ENCODE measurements around the gene UQCRC1. TPM values are rescaled to one million over a fixed set of nuclear protein-coding genes. Genes with fewer than 3 reads are reported as not detected.

UQCRC1 gene
- total RNA-seq, 1 donor = 299 TPM

DNA sequence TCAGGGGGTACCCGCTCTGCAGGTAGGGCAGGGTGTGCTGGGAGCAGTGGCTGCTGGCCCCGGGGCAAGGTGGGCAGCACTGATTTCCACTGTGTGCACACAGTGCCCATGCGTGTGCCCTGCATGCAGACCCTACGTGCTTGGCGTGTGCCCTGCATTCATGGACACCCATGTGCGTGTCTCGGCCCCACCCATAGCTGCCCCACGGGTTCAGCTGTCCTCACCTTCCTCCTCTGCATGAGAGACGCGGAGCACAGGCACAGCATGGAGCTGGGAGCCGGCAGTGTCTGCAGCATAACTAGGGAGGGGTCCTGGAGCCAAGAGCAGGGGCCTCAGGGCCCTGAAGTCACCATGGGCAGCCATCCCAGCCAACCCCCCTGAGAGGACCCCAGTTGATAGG lies 44.3 kb downstream of the UQCRC1 start:
- peak overlapping the region; percentile 69 for H3K27ac ChIP-seq (ENCODE audit: low read depth, low read length)
- H3K4me1 ChIP-seq (ENCODE audit: insufficient read depth, low read length) = peaks cover 50% of the 10 kb centered on the region
- no peaks in the 10 kb centered on the region for H3K9me3 ChIP-seq (ENCODE audit: low read depth, low read length)
- no peaks in the 10 kb centered on the region for H4K20me1 ChIP-seq (ENCODE audit: insufficient read depth, low read length)
- no peaks in the 10 kb centered on the region for H3K79me2 ChIP-seq (ENCODE audit: insufficient read depth, low read length)
- H3K27me3 ChIP-seq (ENCODE audit: insufficient read depth, low read length) = no peaks in the 10 kb centered on the region
- no peak overlapping the region for H2AFZ ChIP-seq (ENCODE audit: low read length)
- no peak overlapping the region for H3K4me2 ChIP-seq (ENCODE audit: insufficient read depth, low read length)
- TF ChIP-seq, protein P1, sequence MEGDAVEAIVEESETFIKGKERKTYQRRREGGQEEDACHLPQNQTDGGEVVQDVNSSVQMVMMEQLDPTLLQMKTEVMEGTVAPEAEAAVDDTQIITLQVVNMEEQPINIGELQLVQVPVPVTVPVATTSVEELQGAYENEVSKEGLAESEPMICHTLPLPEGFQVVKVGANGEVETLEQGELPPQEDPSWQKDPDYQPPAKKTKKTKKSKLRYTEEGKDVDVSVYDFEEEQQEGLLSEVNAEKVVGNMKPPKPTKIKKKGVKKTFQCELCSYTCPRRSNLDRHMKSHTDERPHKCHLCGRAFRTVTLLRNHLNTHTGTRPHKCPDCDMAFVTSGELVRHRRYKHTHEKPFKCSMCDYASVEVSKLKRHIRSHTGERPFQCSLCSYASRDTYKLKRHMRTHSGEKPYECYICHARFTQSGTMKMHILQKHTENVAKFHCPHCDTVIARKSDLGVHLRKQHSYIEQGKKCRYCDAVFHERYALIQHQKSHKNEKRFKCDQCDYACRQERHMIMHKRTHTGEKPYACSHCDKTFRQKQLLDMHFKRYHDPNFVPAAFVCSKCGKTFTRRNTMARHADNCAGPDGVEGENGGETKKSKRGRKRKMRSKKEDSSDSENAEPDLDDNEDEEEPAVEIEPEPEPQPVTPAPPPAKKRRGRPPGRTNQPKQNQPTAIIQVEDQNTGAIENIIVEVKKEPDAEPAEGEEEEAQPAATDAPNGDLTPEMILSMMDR (IDR thresholded peaks at IDR 0.05; ENCODE audit: extremely low read depth, low read depth, low read length) = no peak
- no peak overlapping the region for H3K4me3 ChIP-seq (ENCODE audit: insufficient read depth, low read length)
- H3K36me3 ChIP-seq (ENCODE audit: insufficient read depth, low read length) = no peaks in the 10 kb centered on the region
- peak; percentile 74 for DNase-seq (ENCODE audit: insufficient read length, low spot score, missing footprints)

DNA sequence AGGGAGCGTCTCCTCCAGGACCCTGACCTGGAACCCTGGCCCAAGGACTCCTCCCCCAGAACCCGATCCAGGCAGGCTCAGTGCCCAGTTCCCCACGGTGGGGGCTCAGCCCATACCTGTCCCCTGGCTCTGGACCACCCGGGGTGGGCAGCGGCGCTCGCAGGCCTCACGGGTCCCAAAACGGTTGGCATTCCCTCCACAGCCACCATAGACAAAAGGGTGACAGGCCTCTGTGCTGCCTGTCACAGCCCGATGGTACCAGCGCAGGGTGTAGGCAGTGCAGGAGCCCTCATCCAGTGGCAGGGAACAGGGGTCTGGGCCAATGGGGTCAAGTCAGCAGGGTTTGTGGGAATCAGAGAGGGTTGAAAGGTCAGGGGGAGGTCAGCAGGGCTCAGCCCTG lies 44.8 kb downstream of the UQCRC1 start:
- no peak overlapping the region for H3K4me2 ChIP-seq (ENCODE audit: insufficient read depth, low read length)
- H4K20me1 ChIP-seq (ENCODE audit: insufficient read depth, low read length) = no peaks in the 10 kb centered on the region
- peaks cover under 1% of the 10 kb centered on the region for H3K79me2 ChIP-seq (ENCODE audit: insufficient read depth, low read length)
- TF ChIP-seq, protein P1 (IDR thresholded peaks at IDR 0.05; ENCODE audit: extremely low read depth, low read depth, low read length) = no peak
- H3K27me3 ChIP-seq (ENCODE audit: insufficient read depth, low read length) = no peaks in the 10 kb centered on the region
- H2AFZ ChIP-seq (ENCODE audit: low read length) = no peak overlapping the region
- H3K4me3 ChIP-seq (ENCODE audit: insufficient read depth, low read length) = no peak overlapping the region
- peaks cover 55% of the 10 kb centered on the region for H3K4me1 ChIP-seq (ENCODE audit: insufficient read depth, low read length)
- no peaks in the 10 kb centered on the region for H3K9me3 ChIP-seq (ENCODE audit: low read depth, low read length)
- peak overlapping the region; percentile 98 for H3K27ac ChIP-seq (ENCODE audit: low read depth, low read length)
- DNase-seq (ENCODE audit: insufficient read length, low spot score, missing footprints) = peak; percentile 51
- no peaks in the 10 kb centered on the region for H3K36me3 ChIP-seq (ENCODE audit: insufficient read depth, low read length)

DNA sequence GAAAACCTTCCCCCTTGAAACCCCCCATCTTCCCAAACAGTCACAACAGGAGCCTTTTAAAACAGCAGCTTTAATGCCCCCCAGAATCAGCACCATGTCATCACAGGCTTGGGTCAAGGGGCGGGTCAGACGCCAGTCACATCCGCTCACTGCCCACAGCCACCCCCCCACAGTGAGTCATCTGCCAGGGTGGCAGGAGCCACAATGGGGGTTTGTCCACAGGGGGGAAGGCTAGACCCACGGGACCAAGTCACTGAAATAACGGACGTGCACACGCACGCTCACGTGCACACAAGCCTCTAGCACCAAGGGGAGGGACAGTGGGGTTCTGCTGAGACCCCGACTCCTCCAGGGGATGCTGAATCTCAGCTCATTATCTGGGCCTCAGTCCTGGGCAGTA lies 45.4 kb downstream of the UQCRC1 start:
- Histone ChIP-seq H3K27ac (ENCODE audit: low read depth, low read length) (peak overlapping the region; percentile 98), H3K4me1 (ENCODE audit: insufficient read depth, low read length) (peaks cover 62% of the 10 kb centered on the region), H4K20me1 (ENCODE audit: insufficient read depth, low read length) (no peaks in the 10 kb centered on the region), H3K79me2 (ENCODE audit: insufficient read depth, low read length) (peaks cover 7% of the 10 kb centered on the region), H3K4me2 (ENCODE audit: insufficient read depth, low read length) (peak overlapping the region; percentile 58), H2AFZ (ENCODE audit: low read length) (peak overlapping the region; percentile 84), H3K36me3 (ENCODE audit: insufficient read depth, low read length) (no peaks in the 10 kb centered on the region), H3K9me3 (ENCODE audit: low read depth, low read length) (no peaks in the 10 kb centered on the region), H3K27me3 (ENCODE audit: insufficient read depth, low read length) (no peaks in the 10 kb centered on the region), H3K4me3 (ENCODE audit: insufficient read depth, low read length) (no peak overlapping the region)
- TF ChIP-seq, protein P1 (IDR thresholded peaks at IDR 0.05; ENCODE audit: extremely low read depth, low read depth, low read length) = peak; percentile 5
- DNase-seq (ENCODE audit: insufficient read length, low spot score, missing footprints) = peak; percentile 99

DNA sequence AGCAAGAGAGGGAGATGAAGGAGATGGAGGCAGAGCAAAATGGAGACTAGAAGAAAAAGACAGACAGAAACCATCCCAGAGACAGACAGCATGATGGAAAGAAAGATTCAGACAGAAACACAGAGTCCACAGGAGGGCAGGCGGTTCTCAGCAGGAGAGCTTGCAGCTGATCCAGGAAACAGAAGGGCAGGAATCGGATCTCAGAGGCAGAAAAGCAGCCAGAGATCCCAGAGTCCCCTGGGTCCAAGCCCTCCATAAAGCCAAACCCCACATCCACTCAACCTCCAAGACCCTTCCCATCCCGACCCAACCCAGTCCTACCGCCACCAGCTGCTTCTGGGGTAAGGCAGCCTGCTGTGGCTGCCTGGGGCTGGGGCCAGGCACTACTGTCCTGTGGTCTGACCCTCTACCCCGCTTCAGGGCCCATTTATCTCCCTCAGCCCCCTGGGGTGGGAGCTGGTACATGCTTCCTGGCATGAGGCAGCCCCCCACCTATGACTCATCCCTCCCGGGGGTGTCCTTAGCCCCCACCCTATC lies 46.0 kb downstream of the UQCRC1 start, which contains the start of gene UCN2:
TSS of gene UCN2 (minus strand) at position 400 of the 537 bp plus-strand sequence. CDS start 657 bp downstream, outside the sequence.
- TF ChIP-seq, protein P1 (IDR thresholded peaks at IDR 0.05; ENCODE audit: extremely low read depth, low read depth, low read length) = peak; percentile 21
- H4K20me1 ChIP-seq (ENCODE audit: insufficient read depth, low read length) = peaks cover 2% of the 10 kb centered on the region
- H3K4me1 ChIP-seq (ENCODE audit: insufficient read depth, low read length) = peaks cover 65% of the 10 kb centered on the region
- peak within 1 kb of the TSS; percentile 84 for H2AFZ ChIP-seq (ENCODE audit: low read length)
- H3K79me2 ChIP-seq (ENCODE audit: insufficient read depth, low read length) = peaks cover 12% of the 10 kb centered on the region
- no peak within 1 kb of the TSS for H3K4me3 ChIP-seq (ENCODE audit: insufficient read depth, low read length)
- no peaks in the 10 kb centered on the region for H3K36me3 ChIP-seq (ENCODE audit: insufficient read depth, low read length)
- peak; percentile 85 for DNase-seq (ENCODE audit: insufficient read length, low spot score, missing footprints)
- H3K9me3 ChIP-seq (ENCODE audit: low read depth, low read length) = no peaks in the 10 kb centered on the region
- peak within 1 kb of the TSS; percentile 58 for H3K4me2 ChIP-seq (ENCODE audit: insufficient read depth, low read length)
- H3K27me3 ChIP-seq (ENCODE audit: insufficient read depth, low read length) = no peaks in the 10 kb centered on the region
- H3K27ac ChIP-seq (ENCODE audit: low read depth, low read length) = peak within 1 kb of the TSS; percentile 98

All from osteoblast (primary cell).